ENCODE results near the gene TMEM108.

- TF ChIP-seq POLR2A (IDR thresholded peaks at IDR 0.05) = no peak
- TF ChIP-seq, protein P1, sequence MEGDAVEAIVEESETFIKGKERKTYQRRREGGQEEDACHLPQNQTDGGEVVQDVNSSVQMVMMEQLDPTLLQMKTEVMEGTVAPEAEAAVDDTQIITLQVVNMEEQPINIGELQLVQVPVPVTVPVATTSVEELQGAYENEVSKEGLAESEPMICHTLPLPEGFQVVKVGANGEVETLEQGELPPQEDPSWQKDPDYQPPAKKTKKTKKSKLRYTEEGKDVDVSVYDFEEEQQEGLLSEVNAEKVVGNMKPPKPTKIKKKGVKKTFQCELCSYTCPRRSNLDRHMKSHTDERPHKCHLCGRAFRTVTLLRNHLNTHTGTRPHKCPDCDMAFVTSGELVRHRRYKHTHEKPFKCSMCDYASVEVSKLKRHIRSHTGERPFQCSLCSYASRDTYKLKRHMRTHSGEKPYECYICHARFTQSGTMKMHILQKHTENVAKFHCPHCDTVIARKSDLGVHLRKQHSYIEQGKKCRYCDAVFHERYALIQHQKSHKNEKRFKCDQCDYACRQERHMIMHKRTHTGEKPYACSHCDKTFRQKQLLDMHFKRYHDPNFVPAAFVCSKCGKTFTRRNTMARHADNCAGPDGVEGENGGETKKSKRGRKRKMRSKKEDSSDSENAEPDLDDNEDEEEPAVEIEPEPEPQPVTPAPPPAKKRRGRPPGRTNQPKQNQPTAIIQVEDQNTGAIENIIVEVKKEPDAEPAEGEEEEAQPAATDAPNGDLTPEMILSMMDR (IDR thresholded peaks at IDR 0.05) = no peak
These were observed 263.0 kb downstream of the TMEM108 start for GRCh38 chr3:133301194-133301593.

All from heart left ventricle (tissue), 13 donors.